GM19023 (cell line): Measurements from ENCODE around the gene FBXW10B.
"Not testable (repeated sequence)": the region's sequence is repeated elsewhere in the genome, so short reads cannot be mapped to it uniquely, and the experiment has no call there.

Experiments
- ATAC-seq: cut with Tn5 transposase; IDR thresholded peaks from one replicate; pipeline ENCODE4 v1.9.1; 2021; ENCODE audit warnings: mild to moderate bottlenecking, moderate library complexity; ENCODE audit not compliant: unreplicated experiment

Gene FBXW10B, protein sequence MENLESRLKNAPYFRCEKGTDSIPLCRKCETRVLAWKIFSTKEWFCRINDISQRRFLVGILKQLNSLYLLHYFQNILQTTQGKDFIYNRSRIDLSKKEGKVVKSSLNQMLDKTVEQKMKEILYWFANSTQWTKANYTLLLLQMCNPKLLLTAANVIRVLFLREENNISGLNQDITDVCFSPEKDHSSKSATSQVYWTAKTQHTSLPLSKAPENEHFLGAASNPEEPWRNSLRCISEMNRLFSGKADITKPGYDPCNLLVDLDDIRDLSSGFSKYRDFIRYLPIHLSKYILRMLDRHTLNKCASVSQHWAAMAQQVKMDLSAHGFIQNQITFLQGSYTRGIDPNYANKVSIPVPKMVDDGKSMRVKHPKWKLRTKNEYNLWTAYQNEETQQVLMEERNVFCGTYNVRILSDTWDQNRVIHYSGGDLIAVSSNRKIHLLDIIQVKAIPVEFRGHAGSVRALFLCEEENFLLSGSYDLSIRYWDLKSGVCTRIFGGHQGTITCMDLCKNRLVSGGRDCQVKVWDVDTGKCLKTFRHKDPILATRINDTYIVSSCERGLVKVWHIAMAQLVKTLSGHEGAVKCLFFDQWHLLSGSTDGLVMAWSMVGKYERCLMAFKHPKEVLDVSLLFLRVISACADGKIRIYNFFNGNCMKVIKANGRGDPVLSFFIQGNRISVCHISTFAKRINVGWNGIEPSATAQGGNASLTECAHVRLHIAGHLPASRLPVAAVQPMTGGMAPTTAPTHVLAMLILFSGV

DNA sequence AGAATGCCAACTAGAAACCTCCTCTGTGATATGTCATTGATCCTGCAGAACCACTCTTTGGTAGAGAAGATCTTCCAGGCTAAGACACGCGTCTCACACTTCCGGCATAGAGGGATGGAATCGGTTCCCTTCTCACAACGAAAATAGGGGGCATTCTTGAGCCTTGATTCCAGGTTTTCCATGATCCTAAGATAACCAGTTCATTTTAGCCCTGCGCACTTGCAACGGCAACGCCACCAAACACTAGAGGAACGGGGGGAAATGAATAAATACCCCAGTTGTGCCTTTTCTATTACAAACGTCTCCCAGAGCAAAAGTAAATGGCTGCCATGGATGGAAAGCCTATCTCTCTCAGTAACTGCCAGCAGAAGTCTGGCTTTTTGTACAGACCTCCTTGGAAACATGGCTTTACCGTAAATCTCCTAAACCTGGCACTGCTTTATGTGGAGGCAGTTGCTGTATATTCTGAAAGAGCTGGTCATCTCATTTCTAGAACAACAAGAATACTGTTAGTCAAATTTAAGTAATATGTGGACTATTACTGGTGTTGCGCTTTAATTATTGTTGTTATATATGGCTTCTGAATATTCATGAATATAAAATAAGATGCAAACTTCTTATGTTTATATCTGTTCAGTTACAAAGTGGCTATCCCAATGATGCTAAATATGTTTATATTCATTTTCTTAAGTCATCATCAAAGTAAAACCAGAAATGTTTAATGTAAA, at the start of gene FBXW10B:
TSS of gene FBXW10B (minus strand) at position 374 of the 728 bp plus-strand sequence. CDS start at position 182, 192 bp downstream.
- not testable (repeated sequence) for ATAC-seq

DNA sequence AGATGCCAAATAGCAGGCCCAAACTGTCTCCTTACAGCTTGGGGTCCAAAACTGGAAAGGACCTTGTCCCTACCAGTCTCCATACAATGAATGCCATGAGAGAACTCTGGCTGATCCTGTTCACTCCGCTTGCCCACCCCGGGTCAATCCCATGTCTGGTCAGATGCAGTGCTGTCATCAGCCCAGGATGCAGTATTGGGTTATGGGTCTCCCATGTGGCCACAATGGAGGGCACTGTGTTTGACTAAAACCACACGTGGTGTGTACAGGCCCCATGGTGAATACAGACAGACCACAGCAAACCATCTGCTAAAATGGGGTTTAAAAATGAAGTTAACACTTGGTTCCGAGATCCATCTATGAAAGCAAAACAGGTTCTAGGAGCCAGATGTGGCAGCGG, 44.2 kb upstream of the FBXW10B start:
- ATAC-seq, result no peak

DNA sequence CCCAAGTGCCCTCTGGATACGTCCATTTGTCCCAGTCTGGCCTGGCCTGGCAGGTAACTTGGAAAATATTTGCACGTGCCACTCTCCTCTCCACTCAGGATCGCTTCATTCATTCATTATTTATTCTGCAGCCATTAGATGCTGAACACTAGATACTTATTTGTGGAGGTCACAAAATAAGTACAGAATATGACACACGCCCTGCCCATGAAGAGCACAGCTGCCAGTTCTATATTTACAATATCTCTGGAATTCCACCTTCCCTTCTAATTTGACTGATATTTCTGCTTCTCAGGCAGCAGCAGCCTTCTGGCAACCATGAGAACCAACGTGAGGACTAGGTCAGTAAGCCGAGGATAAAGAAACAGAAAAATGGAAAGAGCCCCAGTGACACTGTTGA, 43.7 kb upstream of the FBXW10B start:
- no peak for ATAC-seq

DNA sequence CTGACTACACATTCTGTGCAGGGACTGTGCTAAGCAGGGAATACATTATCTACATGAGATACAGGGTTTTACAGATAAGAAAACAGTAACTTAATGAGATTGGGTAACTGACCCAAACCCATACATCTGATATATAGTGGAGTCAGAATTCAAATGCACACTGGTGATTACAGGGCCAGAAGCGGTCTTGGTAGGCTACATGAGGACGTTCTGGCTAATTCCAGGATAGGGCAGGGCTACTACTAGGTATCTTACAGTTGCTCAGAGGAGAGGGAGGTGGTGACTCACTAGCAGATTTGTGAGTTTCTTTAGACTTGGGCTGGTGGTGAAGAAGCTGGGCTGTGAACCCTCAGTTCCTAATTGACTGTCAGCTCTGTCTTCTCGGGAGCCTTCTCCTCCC, 43.2 kb upstream of the FBXW10B start:
- ATAC-seq, result no peak

DNA sequence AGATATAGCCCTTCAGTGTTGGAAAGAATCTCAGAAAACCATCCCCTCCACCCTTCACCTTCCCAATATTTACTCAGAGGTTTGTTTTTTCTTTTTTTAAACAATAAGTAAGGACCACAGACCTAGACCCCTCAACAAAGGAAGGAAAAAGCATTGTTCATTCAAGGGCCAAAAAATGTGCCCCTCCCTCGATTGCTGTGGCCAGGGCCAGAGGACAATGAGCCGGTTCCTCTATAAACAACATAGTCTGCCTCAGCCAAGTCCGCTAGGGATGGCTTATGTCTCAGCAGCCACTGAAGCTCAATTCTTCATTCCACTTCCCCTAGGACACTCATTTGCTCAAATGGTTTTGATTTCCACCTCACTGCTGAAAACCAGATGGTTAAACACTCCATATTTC, 40.6 kb upstream of the FBXW10B start:
- ATAC-seq, result no peak

DNA sequence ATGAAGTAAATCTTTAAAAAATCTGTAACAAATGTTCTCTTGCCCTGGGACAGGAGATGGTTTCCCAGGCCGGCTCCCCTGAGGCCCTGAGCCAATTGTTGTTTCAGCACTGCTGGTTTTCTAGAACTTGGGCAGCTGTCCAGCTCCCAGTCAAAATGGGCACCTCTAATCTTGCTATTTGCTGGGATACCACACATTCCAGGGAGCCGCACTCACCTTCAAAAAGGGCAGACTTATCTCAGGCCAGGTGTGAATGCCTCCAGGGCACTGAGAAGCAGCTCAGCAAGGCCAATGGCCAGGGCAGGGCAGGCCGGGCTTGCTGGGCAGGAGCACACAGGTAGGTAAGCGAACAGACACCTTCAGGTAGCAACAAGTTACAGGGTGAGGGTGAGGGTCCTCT, 40.2 kb upstream of the FBXW10B start:
- ATAC-seq, result no peak

DNA sequence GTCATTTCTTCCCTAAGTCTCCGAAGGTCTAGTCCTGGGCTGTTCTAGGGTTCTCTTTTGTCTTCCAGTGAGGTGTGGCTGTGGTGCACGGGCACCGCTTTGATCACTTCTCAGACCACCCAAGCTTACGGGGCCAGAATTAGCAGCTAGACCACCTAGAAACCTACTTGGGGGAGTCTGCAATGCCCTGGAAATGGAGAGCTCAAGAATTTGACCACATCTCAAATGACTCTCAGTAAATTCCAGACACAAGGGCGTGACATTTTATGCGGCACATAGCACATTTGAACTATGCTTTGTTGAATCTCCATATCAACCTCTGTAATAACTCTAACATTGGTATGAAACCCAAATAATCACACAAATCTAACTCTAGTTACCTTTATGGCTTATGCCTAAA, 39.7 kb upstream of the FBXW10B start:
- ATAC-seq, result no peak

DNA sequence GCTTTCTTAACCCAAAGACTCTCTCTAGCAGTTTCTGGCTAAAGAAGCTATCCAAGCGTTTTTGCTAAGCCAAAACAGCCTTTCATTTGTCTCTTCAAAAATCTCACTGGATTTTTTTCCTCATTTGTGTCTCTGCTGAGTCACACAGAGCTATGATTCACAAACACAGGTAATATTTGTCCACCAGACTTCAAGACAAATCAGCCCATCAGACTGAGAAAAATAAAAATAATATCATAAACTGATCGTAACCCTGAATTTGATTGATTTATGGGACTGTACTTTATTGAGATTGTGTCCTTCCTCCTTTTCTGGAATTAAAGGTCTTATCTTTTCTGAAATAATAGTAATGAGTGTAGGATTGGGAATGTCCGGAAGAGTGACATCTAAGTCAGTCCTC, 38.8 kb upstream of the FBXW10B start:
- ATAC-seq, result no peak

DNA sequence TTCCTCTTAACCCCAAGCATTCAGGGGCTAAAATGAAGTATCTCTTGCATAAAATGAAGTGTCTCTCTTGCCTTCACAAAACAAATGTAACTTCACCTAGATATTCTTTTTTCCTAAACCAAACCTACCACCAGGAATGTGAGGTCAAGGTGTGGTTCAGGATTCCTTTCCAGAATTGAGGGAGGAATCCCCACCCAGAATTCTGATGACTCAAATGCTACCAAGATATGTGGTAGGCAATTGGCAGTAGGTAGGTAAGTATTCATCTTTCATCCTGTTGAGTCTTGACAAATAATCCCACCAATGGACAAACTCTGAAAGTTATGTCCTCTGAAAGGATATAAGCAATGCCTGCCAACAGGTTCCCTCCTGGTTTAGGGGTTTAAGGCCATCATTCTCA, 38.4 kb upstream of the FBXW10B start:
- ATAC-seq, result no peak

DNA sequence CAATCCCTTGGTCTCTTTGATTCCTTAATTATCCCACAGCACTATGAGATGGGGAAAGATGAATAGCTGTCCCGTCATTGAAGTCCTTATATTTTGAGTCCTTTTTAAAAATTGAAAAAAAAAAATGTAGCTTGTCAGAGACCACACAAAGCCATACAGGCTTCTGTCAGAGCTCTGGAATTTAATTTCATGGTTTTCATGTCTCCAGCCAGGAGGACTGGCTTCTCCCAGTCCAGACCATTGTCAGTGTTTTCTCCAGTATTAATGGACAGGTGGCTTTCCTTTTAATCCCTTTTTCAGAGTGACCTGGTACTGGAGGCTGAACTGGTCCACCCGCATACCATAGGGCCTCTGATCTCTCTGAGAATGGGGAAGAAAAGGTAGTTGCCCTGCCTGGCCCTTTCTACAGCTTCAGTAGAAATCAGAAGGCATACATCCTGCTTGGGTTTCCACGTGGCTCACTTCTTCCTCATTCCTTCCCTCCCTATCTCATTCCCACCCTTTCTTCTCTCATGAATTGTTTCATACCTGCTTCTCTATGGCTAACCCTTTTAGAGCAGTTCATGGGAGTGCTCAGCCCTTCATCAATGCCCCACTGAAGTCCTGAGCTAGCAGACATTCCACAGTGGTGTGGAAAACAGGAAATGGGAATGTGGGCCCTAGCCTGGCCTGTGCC, 35.5 kb upstream of the FBXW10B start:
- no peak for ATAC-seq

DNA sequence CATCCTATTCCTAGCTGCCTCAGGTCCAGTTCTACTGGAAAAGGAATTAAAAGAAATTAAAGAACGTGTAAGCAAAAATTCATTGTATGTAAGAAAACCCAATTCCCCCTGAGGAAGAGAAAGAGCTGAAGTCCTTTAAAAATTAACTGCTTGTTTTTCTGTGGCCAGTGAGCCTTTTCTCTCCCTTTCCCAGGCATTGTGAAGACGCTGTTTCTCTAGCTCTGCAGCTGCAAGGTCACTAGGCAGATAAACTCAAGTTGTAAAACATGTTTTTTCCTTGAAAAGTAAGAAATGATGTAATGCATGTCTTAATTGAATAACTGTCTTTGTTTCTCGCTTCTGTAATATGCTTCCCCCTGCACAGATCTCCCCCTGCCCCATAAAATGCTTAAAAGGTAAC, 34.9 kb upstream of the FBXW10B start:
- not testable (repeated sequence) for ATAC-seq

DNA sequence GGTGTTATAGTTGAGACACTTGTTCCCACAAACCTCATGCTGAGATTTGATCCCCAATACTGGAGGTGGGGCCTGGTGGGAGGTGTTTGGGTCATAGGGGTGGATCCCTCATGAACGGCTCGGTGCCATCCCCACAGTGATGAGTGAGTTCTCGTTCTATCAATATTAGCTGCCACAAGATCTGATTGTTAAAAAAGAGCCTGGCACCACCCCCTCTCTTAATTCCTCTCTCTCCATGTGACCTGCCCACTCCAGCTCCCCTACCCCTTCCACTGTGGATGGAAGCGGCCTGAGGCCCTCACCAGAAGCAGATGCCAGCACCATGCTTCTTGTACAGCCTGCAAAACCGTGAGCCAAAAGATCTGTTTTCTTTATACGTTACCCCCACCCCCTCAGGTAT, 33.5 kb upstream of the FBXW10B start:
- ATAC-seq, result no peak

DNA sequence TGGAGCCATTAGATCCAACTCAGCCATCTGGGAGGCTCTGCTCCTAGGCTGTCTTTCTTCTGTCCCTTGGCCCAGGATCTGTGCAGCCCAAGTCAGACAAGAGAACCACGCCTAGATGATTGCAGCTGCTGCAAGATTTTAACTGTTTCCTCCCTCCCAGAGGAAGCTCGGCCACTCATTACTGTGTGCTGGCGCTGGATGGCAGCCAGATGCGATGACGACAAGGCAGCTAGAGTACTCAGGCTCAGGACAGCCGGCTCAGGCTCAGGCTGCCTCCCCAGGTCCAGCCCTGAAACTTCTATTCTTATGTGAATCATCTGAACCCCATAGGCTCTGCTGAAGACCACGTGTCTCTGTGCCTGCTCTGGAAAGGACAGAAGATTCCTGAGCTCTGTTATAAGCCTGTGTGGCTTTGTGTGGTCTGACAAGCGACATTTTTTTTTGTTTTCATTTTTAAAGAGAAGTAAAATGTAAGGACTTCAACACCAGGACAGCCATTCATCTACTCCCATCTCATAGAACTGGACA, 32.1 kb upstream of the FBXW10B start:
- no peak for ATAC-seq

DNA sequence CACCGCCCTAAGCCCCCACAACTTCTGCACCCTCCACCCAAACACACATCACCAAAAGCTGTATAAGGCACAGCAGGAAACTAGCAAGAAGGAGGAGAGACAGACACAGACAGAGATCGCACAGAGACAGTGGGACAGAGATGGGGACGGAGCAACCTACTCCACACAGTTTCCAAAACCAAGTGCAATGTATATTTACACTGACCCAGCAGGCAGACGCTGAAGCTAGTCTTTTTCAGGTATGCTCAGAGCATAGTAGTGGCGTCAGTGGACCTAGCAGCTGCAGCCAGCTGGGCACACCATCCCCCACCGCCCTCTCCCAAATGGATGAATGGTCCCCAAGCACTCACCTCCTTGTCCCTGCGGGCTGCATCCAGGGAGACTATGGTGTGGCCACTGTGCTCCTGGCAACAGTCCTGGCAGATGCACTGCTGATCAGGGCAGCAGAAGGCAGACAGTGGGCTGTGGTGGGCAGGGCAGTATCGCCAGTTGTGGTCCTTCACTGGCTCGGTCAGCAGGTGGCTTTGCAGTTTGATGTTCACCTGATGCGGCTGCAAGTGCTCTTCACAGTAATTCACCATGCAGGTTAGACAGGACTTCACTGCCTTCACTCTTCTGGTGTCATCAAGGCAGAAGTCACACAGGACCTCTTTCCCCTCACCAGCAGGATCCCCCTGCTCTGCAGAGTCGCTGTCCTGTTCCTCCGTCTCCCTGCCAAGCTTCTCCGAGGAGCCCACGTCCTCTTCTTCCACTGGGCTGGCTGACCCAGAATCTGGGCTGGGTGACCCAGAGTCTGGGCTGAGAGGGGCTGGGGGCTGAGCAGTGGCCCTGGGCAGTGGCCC, 31.5 kb upstream of the FBXW10B start:
- no peak for ATAC-seq

DNA sequence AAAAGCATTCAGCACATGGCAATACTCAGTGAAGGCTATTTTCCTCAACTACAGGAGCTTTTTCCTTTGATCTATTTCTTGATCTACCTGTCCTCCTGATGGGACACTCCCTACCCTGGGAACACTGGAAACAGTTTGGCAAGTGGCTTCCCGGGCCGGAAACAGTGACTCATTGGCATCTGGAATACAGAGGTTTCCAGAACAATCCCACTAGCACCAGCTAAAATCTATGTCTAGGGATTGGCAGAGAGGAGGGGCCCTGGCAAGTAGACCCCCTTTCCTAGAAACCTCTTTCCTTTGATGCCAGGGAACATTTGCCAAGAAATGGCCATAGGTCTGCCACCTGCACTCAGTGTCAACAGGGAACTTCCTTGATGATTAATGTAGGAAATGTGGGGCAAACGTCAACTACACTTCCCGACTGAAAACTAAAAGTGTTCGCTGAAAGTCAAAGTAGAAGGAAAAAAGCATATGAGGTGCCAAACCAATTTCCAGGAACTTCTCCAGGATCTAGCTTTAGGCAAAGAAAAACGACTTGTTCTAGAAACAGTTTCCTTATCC, 30.4 kb upstream of the FBXW10B start:
- ATAC-seq, result no peak

DNA sequence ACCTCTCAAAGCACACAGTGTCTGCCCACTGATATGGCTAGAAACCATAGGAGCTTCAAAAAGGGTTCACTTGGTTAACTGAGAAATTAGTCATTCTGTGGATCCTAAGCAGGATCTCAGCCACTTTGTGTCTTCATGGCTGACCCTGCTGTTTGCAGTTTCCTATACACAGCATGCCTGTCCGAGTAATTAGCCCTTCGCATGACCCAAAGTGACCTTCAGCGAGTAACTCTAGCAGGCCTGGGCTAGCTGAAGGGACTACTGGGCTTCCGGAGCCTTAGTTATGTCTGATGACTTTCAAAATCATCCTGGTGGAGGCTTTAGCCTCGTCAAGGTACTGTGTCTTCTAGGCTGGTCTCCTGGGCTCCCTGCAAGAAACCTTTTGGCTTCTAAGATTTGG, 28.9 kb upstream of the FBXW10B start:
- no peak for ATAC-seq

DNA sequence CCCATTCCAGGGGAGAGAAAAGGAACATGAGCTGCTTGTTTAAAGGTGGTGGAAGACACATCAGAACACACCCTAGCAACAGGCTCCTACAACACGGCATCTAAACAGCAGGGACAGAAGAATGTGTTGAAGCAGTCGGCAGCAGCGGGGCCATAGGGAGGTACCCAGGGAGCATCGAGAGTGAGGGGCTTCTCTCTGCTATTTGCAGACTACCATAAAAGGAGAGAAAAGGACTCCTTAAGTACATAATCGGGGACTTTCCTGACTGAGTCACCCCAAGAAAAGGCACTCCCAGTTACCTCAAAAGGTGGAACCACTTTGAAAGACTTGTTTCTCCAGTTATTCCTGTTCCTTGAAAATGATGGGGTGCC, 26.4 kb upstream of the FBXW10B start:
- not testable (repeated sequence) for ATAC-seq

DNA sequence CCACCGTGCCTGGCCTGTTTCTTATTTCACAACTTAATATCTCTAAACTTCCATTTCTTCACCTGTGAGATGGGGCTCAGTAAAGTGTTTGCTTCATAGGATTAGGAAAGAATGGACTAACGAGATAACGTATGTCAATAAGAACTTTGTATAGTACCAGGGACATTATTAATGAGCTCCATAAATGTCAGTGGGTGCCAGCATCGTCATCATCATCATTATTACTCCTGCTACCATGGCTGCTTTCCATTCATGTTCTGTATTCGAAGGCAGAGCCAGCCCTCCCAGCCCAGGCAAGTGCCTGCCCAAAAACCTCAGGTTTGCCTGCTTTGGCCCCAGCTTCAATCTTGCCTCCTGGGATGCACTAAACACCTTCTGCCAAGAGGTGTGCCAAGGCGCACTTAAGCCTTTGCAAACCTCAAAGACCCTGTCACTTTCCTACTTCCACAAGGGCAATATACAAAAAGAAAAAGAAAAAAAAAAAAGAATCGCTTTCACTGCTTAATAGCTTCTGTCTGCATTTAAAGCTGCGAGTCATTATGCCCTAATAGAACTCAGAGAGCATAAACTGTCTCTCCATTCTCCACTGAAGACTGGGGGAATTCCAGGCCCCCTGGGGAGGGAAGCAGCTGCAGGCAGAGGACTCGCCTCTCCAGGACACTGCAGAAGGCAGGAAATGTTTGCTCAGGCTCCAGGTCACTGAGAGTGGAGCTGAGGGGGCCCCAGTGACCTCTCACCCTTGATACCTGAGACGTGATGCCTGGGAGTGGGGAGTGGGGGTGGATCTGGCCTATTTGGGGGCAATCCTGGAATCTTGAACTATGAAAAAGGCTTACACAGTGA, 25.8 kb upstream of the FBXW10B start:
- ATAC-seq, result not testable (repeated sequence)
